Panc1 (cell line): ENCODE data around the gene LILRB1.
"Not testable (repeated sequence)": the region's sequence is repeated elsewhere in the genome, so short reads cannot be mapped to it uniquely, and the experiment has no call there.

Experiments used
- POLR2AphosphoS5 ChIP-seq: IDR thresholded peaks from 2 replicates; pipeline ENCODE4 v1.6.1; 2012; ENCODE audit warnings: mild to moderate bottlenecking, low read depth, low read length, moderate library complexity
- REST ChIP-seq, 2 experiments: IDR thresholded peaks; 2 replicates each; pipeline ENCODE4 v1.6.1; 2011 to 2012; ENCODE audit warnings: low read depth in 2 of 2, control low read depth in 1 of 2, low read length in 1 of 2, mild to moderate bottlenecking in 1 of 2, moderate library complexity in 1 of 2; ENCODE audit not compliant: insufficient read depth in 1 of 2
- SIN3A ChIP-seq: IDR thresholded peaks from 2 replicates; pipeline ENCODE4 v1.6.1; 2012; ENCODE audit warnings: low read depth, mild to moderate bottlenecking, low read length, moderate library complexity, borderline replicate concordance; ENCODE audit not compliant: insufficient read depth
- TF ChIP-seq, protein P1 (sequence below): fragments of 450-650 bp; IDR thresholded peaks from 2 replicates; pipeline ENCODE4 v1.5.1; 2017; ENCODE audit warnings: mild to moderate bottlenecking

DNA sequence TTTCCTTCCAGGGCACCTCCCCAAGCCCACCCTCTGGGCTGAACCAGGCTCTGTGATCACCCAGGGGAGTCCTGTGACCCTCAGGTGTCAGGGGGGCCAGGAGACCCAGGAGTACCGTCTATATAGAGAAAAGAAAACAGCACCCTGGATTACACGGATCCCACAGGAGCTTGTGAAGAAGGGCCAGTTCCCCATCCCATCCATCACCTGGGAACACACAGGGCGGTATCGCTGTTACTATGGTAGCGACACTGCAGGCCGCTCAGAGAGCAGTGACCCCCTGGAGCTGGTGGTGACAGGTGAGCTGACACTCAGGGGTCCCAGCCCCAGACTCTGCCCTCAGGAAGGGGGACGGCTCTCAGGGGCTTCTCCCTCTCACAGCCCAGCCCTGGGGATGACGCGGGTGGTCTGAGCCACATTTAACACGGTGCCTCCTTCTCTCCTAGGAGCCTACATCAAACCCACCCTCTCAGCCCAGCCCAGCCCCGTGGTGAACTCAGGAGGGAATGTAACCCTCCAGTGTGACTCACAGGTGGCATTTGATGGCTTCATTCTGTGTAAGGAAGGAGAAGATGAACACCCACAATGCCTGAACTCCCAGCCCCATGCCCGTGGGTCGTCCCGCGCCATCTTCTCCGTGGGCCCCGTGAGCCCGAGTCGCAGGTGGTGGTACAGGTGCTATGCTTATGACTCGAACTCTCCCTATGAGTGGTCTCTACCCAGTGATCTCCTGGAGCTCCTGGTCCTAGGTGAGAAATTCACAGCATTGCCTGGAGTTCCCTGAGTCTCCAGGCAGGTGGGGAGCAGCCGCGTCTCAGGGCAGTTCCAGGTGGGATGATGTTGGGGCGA lies 1.4 kb downstream of the LILRB1 start:
- TF ChIP-seq, protein P1, sequence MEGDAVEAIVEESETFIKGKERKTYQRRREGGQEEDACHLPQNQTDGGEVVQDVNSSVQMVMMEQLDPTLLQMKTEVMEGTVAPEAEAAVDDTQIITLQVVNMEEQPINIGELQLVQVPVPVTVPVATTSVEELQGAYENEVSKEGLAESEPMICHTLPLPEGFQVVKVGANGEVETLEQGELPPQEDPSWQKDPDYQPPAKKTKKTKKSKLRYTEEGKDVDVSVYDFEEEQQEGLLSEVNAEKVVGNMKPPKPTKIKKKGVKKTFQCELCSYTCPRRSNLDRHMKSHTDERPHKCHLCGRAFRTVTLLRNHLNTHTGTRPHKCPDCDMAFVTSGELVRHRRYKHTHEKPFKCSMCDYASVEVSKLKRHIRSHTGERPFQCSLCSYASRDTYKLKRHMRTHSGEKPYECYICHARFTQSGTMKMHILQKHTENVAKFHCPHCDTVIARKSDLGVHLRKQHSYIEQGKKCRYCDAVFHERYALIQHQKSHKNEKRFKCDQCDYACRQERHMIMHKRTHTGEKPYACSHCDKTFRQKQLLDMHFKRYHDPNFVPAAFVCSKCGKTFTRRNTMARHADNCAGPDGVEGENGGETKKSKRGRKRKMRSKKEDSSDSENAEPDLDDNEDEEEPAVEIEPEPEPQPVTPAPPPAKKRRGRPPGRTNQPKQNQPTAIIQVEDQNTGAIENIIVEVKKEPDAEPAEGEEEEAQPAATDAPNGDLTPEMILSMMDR = not testable (repeated sequence)
- not testable (repeated sequence) for TF ChIP-seq POLR2AphosphoS5; REST (IDR thresholded peaks at IDR 0.05; ENCODE audit: insufficient read depth in 1 of 2, low read depth in 2 of 2, low read length in 1 of 2); SIN3A
